RWPE1 (cell line): ENCODE measurements around the gene RNF181.

Experiments used
- CTCF ChIA-PET: fragments of 350-600 bp; sonication (Branson Sonifier 250); formaldehyde crosslinking; extraction: SDS; loops from one replicate; lab custom pipeline; 2021; lab: Yijun Ruan, JAX
- POLR2A ChIA-PET: fragments of 400-600 bp; formaldehyde crosslinking; extraction: SDS; loops from one replicate; lab custom pipeline; 2020; ENCODE audit warnings: antibody characterized with exemption; ENCODE audit not compliant: low non-redundant PET; lab: Yijun Ruan, JAX
- DNase-seq: peaks from one replicate; pipeline ENCODE4 v3.0.0; 2012; ENCODE audit warnings: low spot score
- H3K27ac ChIP-seq: fragments of 450-650 bp; 2 replicates; pipeline ENCODE4 v1.5.1; 2017
- TF ChIP-seq, protein P1 (sequence below): fragments of 450-650 bp; conservative IDR thresholded peaks from 2 replicates; pipeline ENCODE4 v1.5.1; 2017; ENCODE audit warnings: low read depth, mild to moderate bottlenecking

The RNF181 gene

DNA sequence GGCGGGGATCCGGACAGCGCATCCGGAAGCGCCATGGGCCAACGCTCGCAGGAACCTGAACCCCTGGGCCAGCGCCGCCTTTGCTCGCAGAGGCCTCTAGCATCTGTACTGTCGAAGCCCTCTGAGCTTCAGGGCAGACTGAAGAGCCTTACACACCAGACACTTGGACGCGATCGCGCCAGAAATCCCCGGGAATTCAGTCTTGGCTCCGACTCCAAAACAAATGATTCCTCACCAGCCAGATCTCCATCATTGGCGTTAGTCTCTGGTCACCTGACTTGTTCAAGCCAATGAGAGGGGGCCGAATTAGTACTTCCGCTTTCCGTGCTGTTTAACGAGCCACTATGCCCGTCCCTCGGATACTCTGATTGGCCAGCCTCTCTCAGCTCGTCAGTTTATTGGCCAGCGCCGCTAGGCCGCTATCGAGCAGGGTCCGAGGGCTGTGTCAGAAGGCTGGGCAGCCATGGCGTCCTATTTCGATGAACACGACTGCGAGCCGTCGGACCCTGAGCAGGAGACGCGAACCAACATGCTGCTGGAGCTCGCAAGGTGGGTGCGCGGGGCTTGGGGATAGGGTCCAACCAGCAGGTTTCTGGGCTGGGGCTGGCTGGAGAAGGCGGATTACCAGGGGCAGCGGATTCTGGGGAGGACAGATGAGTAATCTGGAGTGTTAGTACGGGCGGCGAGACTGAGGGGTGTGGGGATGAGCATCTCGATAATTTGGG lies at the start of gene RNF181:
RNF181 (plus strand) TSS at position 445 of the 725 bp plus-strand sequence; CDS start at position 464, 19 bp downstream.
- ChIA-PET CTCF (interaction anchor here (0.6 to 1.6 kb wide), 2 partner anchors 9 to 209 kb away, joined by 3 read pairs; no protein-coding TSS in a partner anchor), POLR2A (interaction anchor here (0.5 to 1.5 kb wide), 4 partner anchors 10 to 213 kb away, joined by 3 to 6 read pairs (median 4); partner anchors contain the start of gene VAMP8)
- TF ChIP-seq, protein P1, sequence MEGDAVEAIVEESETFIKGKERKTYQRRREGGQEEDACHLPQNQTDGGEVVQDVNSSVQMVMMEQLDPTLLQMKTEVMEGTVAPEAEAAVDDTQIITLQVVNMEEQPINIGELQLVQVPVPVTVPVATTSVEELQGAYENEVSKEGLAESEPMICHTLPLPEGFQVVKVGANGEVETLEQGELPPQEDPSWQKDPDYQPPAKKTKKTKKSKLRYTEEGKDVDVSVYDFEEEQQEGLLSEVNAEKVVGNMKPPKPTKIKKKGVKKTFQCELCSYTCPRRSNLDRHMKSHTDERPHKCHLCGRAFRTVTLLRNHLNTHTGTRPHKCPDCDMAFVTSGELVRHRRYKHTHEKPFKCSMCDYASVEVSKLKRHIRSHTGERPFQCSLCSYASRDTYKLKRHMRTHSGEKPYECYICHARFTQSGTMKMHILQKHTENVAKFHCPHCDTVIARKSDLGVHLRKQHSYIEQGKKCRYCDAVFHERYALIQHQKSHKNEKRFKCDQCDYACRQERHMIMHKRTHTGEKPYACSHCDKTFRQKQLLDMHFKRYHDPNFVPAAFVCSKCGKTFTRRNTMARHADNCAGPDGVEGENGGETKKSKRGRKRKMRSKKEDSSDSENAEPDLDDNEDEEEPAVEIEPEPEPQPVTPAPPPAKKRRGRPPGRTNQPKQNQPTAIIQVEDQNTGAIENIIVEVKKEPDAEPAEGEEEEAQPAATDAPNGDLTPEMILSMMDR, result no peak
- H3K27ac ChIP-seq, result peak within 1 kb of the TSS; percentile 96
- DNase-seq, result peak; percentile 97

DNA sequence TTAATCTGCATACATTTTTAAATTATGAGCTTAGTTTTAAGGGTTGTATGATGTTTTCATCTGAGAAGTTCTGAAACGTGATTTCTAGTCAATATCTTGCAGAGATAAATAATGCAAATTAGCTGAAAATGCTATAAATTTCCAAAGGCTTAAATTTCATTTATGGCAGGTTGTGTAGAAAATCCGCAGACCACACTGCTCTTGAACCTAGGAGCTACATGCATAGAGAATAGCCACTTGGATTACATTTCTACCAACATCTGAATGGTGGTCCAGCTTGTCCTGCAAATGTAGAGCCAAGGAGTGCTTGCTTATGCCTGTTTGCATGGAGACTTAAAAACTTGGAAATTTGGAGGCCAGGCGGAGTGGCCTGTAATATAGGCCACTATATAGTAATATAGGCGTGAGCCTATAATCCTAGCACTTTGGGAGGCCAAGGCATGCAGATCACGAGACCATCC lies 49.7 kb upstream of the RNF181 start:
- POLR2A ChIA-PET, result interaction anchor here (0.7 to 0.8 kb wide), 2 partner anchors 9 to 125 kb away, joined by 3 read pairs; no protein-coding TSS in a partner anchor
- TF ChIP-seq, protein P1, result no peak
- no peak for DNase-seq
- H3K27ac ChIP-seq, result peak overlapping the region; percentile 87
- CTCF ChIA-PET, result interaction anchor here (0.6 to 1.5 kb wide), 5 partner anchors 44 to 133 kb away, joined by 3 to 7 read pairs (median 3); no protein-coding TSS in a partner anchor

DNA sequence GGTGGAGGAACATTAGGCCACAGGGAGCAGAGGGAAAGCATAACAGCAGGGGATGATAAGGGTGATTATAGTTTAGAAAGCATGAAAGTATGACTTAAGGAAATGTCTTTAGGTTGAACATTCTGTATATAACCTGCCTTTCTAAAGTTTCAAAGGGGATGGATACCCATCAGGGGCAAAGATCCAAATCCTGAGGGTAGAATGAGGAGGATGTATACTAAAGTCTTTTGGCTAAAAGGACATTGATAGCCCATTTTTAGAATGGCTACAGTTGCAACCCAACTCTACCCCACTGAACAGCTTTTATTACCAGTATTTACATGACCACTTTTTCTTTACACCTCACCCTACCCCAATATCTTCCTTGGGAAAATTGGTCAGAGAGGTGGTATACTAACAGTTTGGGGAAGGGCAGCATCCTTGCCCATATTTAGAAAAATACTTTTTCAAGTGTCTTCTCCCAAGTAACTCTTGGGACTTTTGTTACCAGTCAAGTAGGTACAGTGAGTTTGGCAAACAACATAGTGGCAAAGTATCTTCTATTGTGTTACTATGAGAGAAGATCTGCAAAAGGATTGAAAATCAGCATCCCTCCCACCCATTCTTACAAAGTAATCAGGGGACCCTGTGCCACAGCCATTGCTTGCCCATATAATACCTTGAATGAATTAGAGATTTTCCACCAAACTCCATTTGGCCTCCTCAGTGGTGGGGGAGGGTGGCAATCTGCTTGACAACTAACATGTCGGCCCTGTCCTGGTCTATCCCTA lies 48.3 kb upstream of the RNF181 start:
- peak overlapping the region; percentile 60 for H3K27ac ChIP-seq
- POLR2A ChIA-PET, result no interaction called here
- TF ChIP-seq, protein P1, result no peak
- DNase-seq, result no peak
- CTCF ChIA-PET, result no interaction called here

DNA sequence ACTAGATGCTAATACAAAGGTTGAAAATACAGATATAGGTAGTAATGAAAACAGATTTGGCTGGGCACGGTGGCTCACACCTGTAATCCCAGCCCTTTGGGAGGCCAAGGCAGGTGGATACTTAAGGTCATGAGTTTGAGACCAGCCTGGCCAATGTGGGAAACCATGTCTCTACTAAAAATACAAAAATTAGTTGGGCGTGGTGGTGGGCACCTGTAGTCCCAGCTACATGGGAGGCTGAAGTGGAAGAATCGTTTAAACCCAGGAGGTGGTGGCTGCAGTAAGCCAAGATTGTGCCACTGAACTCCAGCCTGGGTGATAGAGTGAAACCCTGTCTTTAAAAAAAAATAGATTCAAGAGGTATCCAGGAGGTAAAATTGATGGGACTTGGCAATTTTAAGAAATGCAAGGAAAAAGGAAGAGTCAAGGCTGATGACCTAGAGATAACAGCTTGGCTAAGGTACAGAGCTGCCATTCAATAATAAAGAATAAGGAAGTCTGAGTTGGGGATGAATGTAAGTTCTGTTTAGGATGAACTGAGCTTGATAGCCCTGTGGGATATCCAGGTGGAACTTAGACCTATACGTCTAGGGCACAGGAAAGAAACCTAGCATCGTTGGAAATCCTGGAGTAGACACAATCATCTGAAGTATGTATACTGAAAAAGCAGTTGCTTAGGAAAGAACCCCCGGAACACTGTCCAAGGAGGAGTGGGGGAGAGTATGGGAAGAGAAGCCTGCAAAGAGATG lies 47.5 kb upstream of the RNF181 start:
- CTCF ChIA-PET, result interaction anchor here (0.6 kb wide), 1 partner anchor 79 kb away, joined by 3 read pairs; no protein-coding TSS in a partner anchor
- peak overlapping the region; percentile 60 for H3K27ac ChIP-seq

GRCh38 chr2:85548608-85548900 lies 47.0 kb upstream of the RNF181 start:
- no peak overlapping the region for H3K27ac ChIP-seq
- TF ChIP-seq, protein P1, result no peak
- no peak for DNase-seq
- ChIA-PET CTCF (interaction anchor here (0.6 kb wide), 2 partner anchors 80 to 138 kb away, joined by 3 to 4 read pairs; no protein-coding TSS in a partner anchor), POLR2A (no interaction called here)

More for the DNA sequence above, 47.5 kb upstream of the RNF181 start:
- DNase-seq, result no peak
- POLR2A ChIA-PET, result no interaction called here
- TF ChIP-seq, protein P1, result no peak
